Endothelial cell of umbilical vein (primary cell): ENCODE measurements around the gene TNFRSF14. TPM values are rescaled to one million over a fixed set of nuclear protein-coding genes. Genes with fewer than 3 reads are reported as not detected.

ENCODE experiments used
- BruUV-seq: library from RNA; stranded (reverse); fragments of 400-500 nt; replicated peaks from 2 replicates; lab custom pipeline; 2021; lab: Mats Ljungman, UMichigan
- CTCF ChIA-PET: fragments of 300-600, 350-600 bp; sonication (Branson Sonifier 250); formaldehyde crosslinking; loops from one replicate; lab custom pipeline; 2021; ENCODE audit warnings: antibody characterized with exemption, inconsistent platforms; lab: Charles Lee
- POLR2A ChIA-PET: fragments of 300-600, 350-600 bp; sonication (Branson Sonifier 250); formaldehyde crosslinking; loops from one replicate; lab custom pipeline; 2021; ENCODE audit warnings: antibody characterized with exemption, inconsistent platforms; lab: Charles Lee
- DNase-seq: peaks from one replicate; pipeline ENCODE4 v3.0.0-alpha.2; 2011; ENCODE audit warnings: low read depth, low spot score
- FAIRE-seq: peaks from 2 replicates; lab custom pipeline; 2011; peaks lifted over from hg19 to GRCh38; lab: Jason Lieb, UNC
- H2AFZ ChIP-seq: 2 replicates; pipeline ENCODE4 v1.6.0; 2012; ENCODE audit warnings: low read depth, low read length, control low read depth, inconsistent platforms
- H3K27ac ChIP-seq: 2 replicates; pipeline ENCODE4 v1.5.1; 2011; ENCODE audit warnings: low read depth, mild to moderate bottlenecking, control low read depth, low read length, moderate library complexity; ENCODE audit not compliant: insufficient read depth
- H3K27me3 ChIP-seq, 2 experiments: 2 replicates each; pipeline versions ENCODE4 v1.6.0 to v1.6.1; 2011; ENCODE audit warnings: low read length in 2 of 2, mixed read lengths in 1 of 2; ENCODE audit not compliant: control insufficient read depth in 2 of 2, insufficient read depth in 2 of 2
- H3K36me3 ChIP-seq, 2 experiments: 2 replicates in 1 of 2; 3 replicates in 1 of 2; pipeline ENCODE4 v1.5.1; 2011; ENCODE audit warnings: low read length in 2 of 2, mild to moderate bottlenecking in 1 of 2, moderate library complexity in 1 of 2; ENCODE audit not compliant: control insufficient read depth in 2 of 2, insufficient read depth in 2 of 2; ENCODE audit errors: extremely low read depth in 1 of 2
- H3K4me1 ChIP-seq: 3 replicates; pipeline ENCODE4 v1.5.1; 2011; ENCODE audit warnings: mild to moderate bottlenecking, low read length; ENCODE audit not compliant: control insufficient read depth, insufficient read depth; ENCODE audit errors: extremely low read depth
- H3K4me2 ChIP-seq: 2 replicates; pipeline ENCODE4 v1.6.1; 2011; ENCODE audit warnings: low read length, control low read depth, mixed read lengths; ENCODE audit not compliant: insufficient read depth
- H3K4me3 ChIP-seq, 3 experiments: fragments of 200-600 bp in 1 of 3; sonication (generic), shearing (Covaris generic) in 1 of 3; replicated peaks in 1 of 3; 2 replicates each; pipeline ENCODE4 v1.5.1; 2011 to 2016; ENCODE audit warnings: control low read depth in 3 of 3, low read length in 3 of 3, mild to moderate bottlenecking in 2 of 3, inconsistent platforms in 1 of 3, low read depth in 1 of 3, moderate library complexity in 1 of 3; ENCODE audit not compliant: insufficient read depth in 1 of 3
- H3K79me2 ChIP-seq: 2 replicates; pipeline ENCODE4 v1.6.0; 2012; ENCODE audit warnings: low read length, inconsistent platforms; ENCODE audit not compliant: control insufficient read depth, insufficient read depth
- H3K9ac ChIP-seq: replicated peaks from 2 replicates; pipeline ENCODE3; 2011; ENCODE audit warnings: low read length, control low read depth; ENCODE audit not compliant: insufficient read depth; ENCODE audit errors: extremely low read depth
- H3K9me1 ChIP-seq: replicated peaks from 3 replicates; pipeline ENCODE4 v1.6.0; 2011; ENCODE audit warnings: mild to moderate bottlenecking, low read length; ENCODE audit not compliant: control insufficient read depth, insufficient read depth; ENCODE audit errors: extremely low read depth
- H3K9me3 ChIP-seq: replicated peaks from 2 replicates; pipeline ENCODE4 v1.5.1; 2012; ENCODE audit warnings: low read length, inconsistent platforms; ENCODE audit not compliant: control insufficient read depth, insufficient read depth
- H4K20me1 ChIP-seq: replicated peaks from 2 replicates; pipeline ENCODE3; 2011; ENCODE audit warnings: mild to moderate bottlenecking, low read length; ENCODE audit not compliant: control insufficient read depth, insufficient read depth; ENCODE audit errors: extremely low read depth
- EZH2 ChIP-seq: IDR thresholded peaks from 2 replicates; pipeline ENCODE4 v1.6.1; 2012; ENCODE audit warnings: borderline replicate concordance, low read depth, mild to moderate bottlenecking, moderate library complexity, low read length, inconsistent platforms; ENCODE audit not compliant: severe bottlenecking
- FOS ChIP-seq: IDR thresholded peaks from 2 replicates; pipeline ENCODE4 v1.6.1; 2011; ENCODE audit warnings: mild to moderate bottlenecking, low read length, moderate library complexity, borderline replicate concordance; ENCODE audit not compliant: insufficient read depth
- GATA2 ChIP-seq: IDR thresholded peaks from 2 replicates; pipeline ENCODE4 v1.7.0; 2011; ENCODE audit warnings: low read depth, mild to moderate bottlenecking, moderate library complexity, mixed read lengths, low read length; ENCODE audit not compliant: insufficient read length, insufficient read depth
- JUN ChIP-seq: IDR thresholded peaks from 2 replicates; pipeline ENCODE4 v1.6.1; 2011; ENCODE audit warnings: borderline replicate concordance, low read depth; ENCODE audit not compliant: insufficient read length, insufficient read depth
- MAX ChIP-seq: IDR thresholded peaks from 2 replicates; pipeline ENCODE4 v1.6.1; 2011; ENCODE audit not compliant: insufficient read depth, insufficient read length
- MYC ChIP-seq: IDR thresholded peaks from one replicate; pipeline ENCODE4 v1.6.1; 2011; ENCODE audit warnings: mild to moderate bottlenecking, low read depth, low read length
- POLR2A ChIP-seq: IDR thresholded peaks from 2 replicates; pipeline ENCODE4 v1.6.1; 2012; ENCODE audit warnings: low read depth, mild to moderate bottlenecking, control low read depth, low read length
- POLR2AphosphoS5 ChIP-seq: IDR thresholded peaks from 2 replicates; pipeline ENCODE4 v1.6.1; 2012; ENCODE audit warnings: low read depth, mild to moderate bottlenecking, control low read depth, low read length, moderate library complexity; ENCODE audit not compliant: insufficient read depth
- dilution Hi-C: fragments of 300-500 bp; cut with MboI; formaldehyde crosslinking; loops from one replicate; pipeline ENCODE4 v1.15.0; 2019; ENCODE audit warnings: low sequenced_read_pairs; ENCODE audit not compliant: extremely low pct_ligation_motif_present
- intact Hi-C: fragments of 100-400 bp; cut with micrococcal nuclease; formaldehyde crosslinking; loops from one replicate; pipeline ENCODE4 v1.10.0; 2022
- polyA plus RNA-seq, 4 experiments: library from polyadenylated mRNA; depleted of rRNA in 3 of 4; stranded (reverse) in 3 of 4; unstranded in 1 of 4; fragments of >200 nt; gene quantifications; 2 replicates each; pipeline versions ENCODE4 v1.2.1 to v1.2.3, GENCODE V29; 2011 to 2012; ENCODE audit warnings: missing spikeins in 1 of 4
- total RNA-seq: library from RNA; stranded (reverse); gene quantifications from 2 replicates; pipeline ENCODE4 v1.2.3, GENCODE V29; 2021
- TF ChIP-seq, protein P1 (sequence below), 2 donors: IDR thresholded peaks; 1 replicate in 1 of 2; 2 replicates in 1 of 2; pipeline ENCODE4 v1.5.1; 2011; ENCODE audit warnings: low read length in 2 of 2, mild to moderate bottlenecking in 2 of 2, moderate library complexity in 2 of 2, control low read depth in 1 of 2, inconsistent platforms in 1 of 2, low read depth in 1 of 2; ENCODE audit not compliant: insufficient read depth in 1 of 2; ENCODE audit errors: extremely low read depth in 1 of 2

Gene TNFRSF14
- total and polyA plus RNA-seq, 2 donors (not counting 3 experiments of a cell fraction or from before 2014, with no cell fraction given), result 40.9 to 49.4 TPM

- no peaks in the 10 kb centered on the region for H3K9me1 ChIP-seq
- H3K9ac ChIP-seq, result no peak overlapping the region
- H3K36me3 ChIP-seq, result no peaks in the 10 kb centered on the region
- DNase-seq (no peak), FAIRE-seq (no peak)
- no peak overlapping the region for H3K4me3 ChIP-seq
- CTCF ChIA-PET, result interaction anchor here (0.7 kb wide), 1 partner anchor 12 kb away, joined by 3 read pairs; no protein-coding TSS in a partner anchor
- no peaks in the 10 kb centered on the region for H4K20me1 ChIP-seq
- TF ChIP-seq POLR2A, result no peak
- no peak overlapping the region for H3K4me2 ChIP-seq
- no peaks in the 10 kb centered on the region for H3K79me2 ChIP-seq
- dilution Hi-C loops (no loop called here), intact Hi-C loops (no loop called here)
- no peaks in the 10 kb centered on the region for H3K9me3 ChIP-seq
- BruUV-seq, result no TSS peak
- H2AFZ ChIP-seq, result no peak overlapping the region
- POLR2A ChIA-PET, result no interaction called here
- no peak overlapping the region for H3K27ac ChIP-seq
- H3K4me1 ChIP-seq, result peaks cover 6% of the 10 kb centered on the region
- H3K27me3 ChIP-seq, result peaks cover 2 to 4% of the 10 kb centered on the region in 2 experiments
These were observed 17.2 kb downstream of the TNFRSF14 start for GRCh38 chr1:2573250-2573920.

- Histone ChIP-seq H3K9me1 (no peaks in the 10 kb centered on the region), H4K20me1 (no peaks in the 10 kb centered on the region), H3K27me3 (peaks cover 2 to 4% of the 10 kb centered on the region in 2 experiments), H3K9me3 (no peaks in the 10 kb centered on the region), H3K9ac (no peak overlapping the region), H3K27ac (no peak overlapping the region), H3K79me2 (no peaks in the 10 kb centered on the region), H2AFZ (no peak overlapping the region), H3K4me3 (no peak overlapping the region), H3K4me1 (peaks cover 13% of the 10 kb centered on the region), H3K4me2 (no peak overlapping the region), H3K36me3 (no peaks in the 10 kb centered on the region)
- TF ChIP-seq, protein P1, sequence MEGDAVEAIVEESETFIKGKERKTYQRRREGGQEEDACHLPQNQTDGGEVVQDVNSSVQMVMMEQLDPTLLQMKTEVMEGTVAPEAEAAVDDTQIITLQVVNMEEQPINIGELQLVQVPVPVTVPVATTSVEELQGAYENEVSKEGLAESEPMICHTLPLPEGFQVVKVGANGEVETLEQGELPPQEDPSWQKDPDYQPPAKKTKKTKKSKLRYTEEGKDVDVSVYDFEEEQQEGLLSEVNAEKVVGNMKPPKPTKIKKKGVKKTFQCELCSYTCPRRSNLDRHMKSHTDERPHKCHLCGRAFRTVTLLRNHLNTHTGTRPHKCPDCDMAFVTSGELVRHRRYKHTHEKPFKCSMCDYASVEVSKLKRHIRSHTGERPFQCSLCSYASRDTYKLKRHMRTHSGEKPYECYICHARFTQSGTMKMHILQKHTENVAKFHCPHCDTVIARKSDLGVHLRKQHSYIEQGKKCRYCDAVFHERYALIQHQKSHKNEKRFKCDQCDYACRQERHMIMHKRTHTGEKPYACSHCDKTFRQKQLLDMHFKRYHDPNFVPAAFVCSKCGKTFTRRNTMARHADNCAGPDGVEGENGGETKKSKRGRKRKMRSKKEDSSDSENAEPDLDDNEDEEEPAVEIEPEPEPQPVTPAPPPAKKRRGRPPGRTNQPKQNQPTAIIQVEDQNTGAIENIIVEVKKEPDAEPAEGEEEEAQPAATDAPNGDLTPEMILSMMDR (IDR thresholded peaks at IDR 0.05; ENCODE audit: extremely low read depth in 1 of 2, insufficient read depth in 1 of 2, low read depth in 1 of 2, low read length in 2 of 2), result no peak
- TF ChIP-seq GATA2, result no peak
- TF ChIP-seq EZH2, result no peak
- TF ChIP-seq FOS, result no peak
- TF ChIP-seq MAX, result no peak
- TF ChIP-seq POLR2A, result no peak
- TF ChIP-seq JUN, result no peak
- TF ChIP-seq POLR2AphosphoS5, result no peak
- TF ChIP-seq MYC, result no peak
- ChIA-PET POLR2A (no interaction called here), CTCF (interaction anchor here (0.7 kb wide), 1 partner anchor 13 kb away, joined by 3 read pairs; no protein-coding TSS in a partner anchor)
- BruUV-seq, result no TSS peak
- dilution Hi-C loops, result no loop called here
- FAIRE-seq (peak; percentile 53), DNase-seq (no peak)
- intact Hi-C loops, result no loop called here
These were observed 18.2 kb downstream of the TNFRSF14 start for GRCh38 chr1:2574350-2574749.
